ENCODE results near the gene TMC1. TPM values are rescaled to one million over a fixed set of nuclear protein-coding genes. Genes with fewer than 3 reads are reported as not detected.

TMC1 gene
- total and polyA plus RNA-seq, 2 of the 8 experiments (the other 6 are each of a cell fraction or from before 2014, with no cell fraction given), result 0.95 to 0.98 TPM

DNA sequence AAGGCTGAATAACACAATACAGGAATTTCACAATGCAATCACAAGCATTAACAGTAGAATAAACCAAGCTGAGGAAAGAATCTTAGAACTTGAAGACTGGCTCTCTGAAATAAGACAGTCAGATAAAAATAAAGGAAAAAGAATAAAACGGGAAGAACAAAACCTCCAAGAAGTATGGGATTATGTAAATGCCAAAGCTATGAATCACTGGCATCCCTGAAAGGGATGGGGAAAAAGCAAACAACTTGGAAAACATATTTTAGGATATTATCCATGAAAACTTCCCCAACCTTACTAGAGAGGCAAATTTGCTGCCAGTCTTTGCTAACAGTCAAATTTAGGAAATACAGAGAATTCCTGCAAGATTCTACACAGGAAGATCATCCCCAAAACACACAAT, 273.5 kb downstream of the TMC1 start:
- H4K91ac ChIP-seq (replicated peaks; ENCODE audit: insufficient read length, low read length), result no peak overlapping the region
- no peak overlapping the region for H3K9ac ChIP-seq (replicated peaks in 1 of 4; ENCODE audit: extremely low read depth in 1 of 4, low read depth in 3 of 4, low read length in 3 of 4)
- H2BK15ac ChIP-seq (ENCODE audit: low read length), result no peak overlapping the region
- no peak overlapping the region for H3K18ac ChIP-seq (ENCODE audit: extremely low read depth, low read length)
- no peaks in the 10 kb centered on the region for H4K20me1 ChIP-seq (replicated peaks in 1 of 2; ENCODE audit: control insufficient read depth in 1 of 2, insufficient read depth in 2 of 2, low read length in 2 of 2)
- no peak overlapping the region for H3K56ac ChIP-seq (replicated peaks; ENCODE audit: insufficient read length, low read depth, low read length)
- WGBS, 2 experiments (ENCODE audit: extremely low coverage in 1 of 2, insufficient coverage in 1 of 2, insufficient read length in 1 of 2, insufficient replicate concordance in 2 of 2, low coverage in 1 of 2, low lambda C conversion rate in 2 of 2, missing lambda C conversion rate in 1 of 2), result 86% methylated on average over 1 of the region's 1 CpG; no CpG with 5 or more reads in 1 of the 2 experiments
- no peak overlapping the region for H3K4me3 ChIP-seq (ENCODE audit: extremely low read depth in 1 of 4, insufficient read depth in 2 of 4, low read depth in 3 of 4, low read length in 4 of 4)
- DNase-seq (ENCODE audit: low read depth in 1 of 2, low spot score in 2 of 2) (no peak), FAIRE-seq (no peak)
- no peak overlapping the region for H2BK12ac ChIP-seq (ENCODE audit: low read depth, low read length)
- H3K36me3 ChIP-seq (ENCODE audit: control insufficient read depth in 2 of 4, insufficient read depth in 4 of 4, low read length in 3 of 4), result no peaks in the 10 kb centered on the region; a peak in 1 of 8 replicates
- no peak overlapping the region for H3K4me2 ChIP-seq (ENCODE audit: insufficient read depth in 1 of 2, low read depth in 2 of 2, low read length in 2 of 2)
- TF ChIP-seq CHD2 (IDR thresholded peaks at IDR 0.05; ENCODE audit: low read length) (no peak), BCL11A (IDR thresholded peaks at IDR 0.05; ENCODE audit: low read depth in 2 of 2, low read length in 2 of 2) (no peak), JUN (IDR thresholded peaks at IDR 0.05; ENCODE audit: low read depth, low read length) (no peak), ZNF274 (IDR thresholded peaks at IDR 0.05; ENCODE audit: borderline replicate concordance, extremely low read depth, low read length) (no peak), NANOG (IDR thresholded peaks at IDR 0.05; ENCODE audit: insufficient read depth, low read depth, low read length, poor library complexity, severe bottlenecking) (no peak), CBX5 (IDR thresholded peaks at IDR 0.05; ENCODE audit: low read depth, low read length) (no peak), USF2 (IDR thresholded peaks at IDR 0.05; ENCODE audit: low read length) (no peak), BACH1 (IDR thresholded peaks at IDR 0.05; ENCODE audit: low read length) (no peak), TBP (IDR thresholded peaks at IDR 0.05; ENCODE audit: low read depth, low read length) (no peak), CREB1 (IDR thresholded peaks at IDR 0.05) (no peak), GTF2F1 (IDR thresholded peaks at IDR 0.05; ENCODE audit: borderline replicate concordance, low read depth, low read length) (no peak), SP2 (IDR thresholded peaks at IDR 0.05; ENCODE audit: low read length) (no peak)
- TF ChIP-seq, protein P1, sequence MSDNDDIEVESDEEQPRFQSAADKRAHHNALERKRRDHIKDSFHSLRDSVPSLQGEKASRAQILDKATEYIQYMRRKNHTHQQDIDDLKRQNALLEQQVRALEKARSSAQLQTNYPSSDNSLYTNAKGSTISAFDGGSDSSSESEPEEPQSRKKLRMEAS (IDR thresholded peaks at IDR 0.05), result no peak
- ChIA-PET POLR2A (ENCODE audit: partially characterized antibody) (no interaction called here), CTCF (ENCODE audit: partially characterized antibody) (interaction anchor here (2.1 to 5.7 kb wide), 2 partner anchors 13 to 15 kb away, joined by 4 to 19 read pairs; no protein-coding TSS in a partner anchor)
- no peaks in the 10 kb centered on the region for H3K23me2 ChIP-seq (ENCODE audit: low read depth, low read length)
- H2AFZ ChIP-seq (ENCODE audit: low read length), result no peak overlapping the region
- no peak overlapping the region for H3K4ac ChIP-seq (replicated peaks; ENCODE audit: insufficient read length, low read depth, low read length)
- 0 out of 4 replicates have a peak, but pooled peaks cover 0 to 2% of the 10 kb centered on the region in 2 experiments for H3K9me3 ChIP-seq (ENCODE audit: insufficient read depth in 2 of 2, low read depth in 1 of 2, low read length in 1 of 2)
- no peaks in the 10 kb centered on the region for H3K79me2 ChIP-seq (ENCODE audit: control insufficient read depth in 1 of 2, insufficient read depth in 2 of 2, low read length in 2 of 2)
- no peak overlapping the region for H4K5ac ChIP-seq (ENCODE audit: insufficient read length, low read depth, low read length)
- no peaks in the 10 kb centered on the region for H3K4me1 ChIP-seq (replicated peaks in 1 of 4; ENCODE audit: control insufficient read depth in 3 of 4, insufficient read depth in 4 of 4, low read length in 3 of 4)
- H2BK120ac ChIP-seq (replicated peaks; ENCODE audit: low read depth, low read length), result no peak overlapping the region
- no peak overlapping the region for H2BK5ac ChIP-seq (ENCODE audit: low read depth, low read length)
- H3K27ac ChIP-seq (ENCODE audit: low read depth, low read length), result no peak overlapping the region
- H2BK20ac ChIP-seq (ENCODE audit: low read length), result no peak overlapping the region
- no peaks in the 10 kb centered on the region for H3K79me1 ChIP-seq (ENCODE audit: low read depth, low read length)
- no peak overlapping the region for H4K8ac ChIP-seq (ENCODE audit: extremely low read depth, insufficient read depth, low read length)
- no peak overlapping the region for H3K23ac ChIP-seq (ENCODE audit: insufficient read length)
- H2AK5ac ChIP-seq (ENCODE audit: low read depth, low read length), result no peak overlapping the region
- H3K14ac ChIP-seq (ENCODE audit: insufficient read length), result no peak overlapping the region
- no peaks in the 10 kb centered on the region for H3K27me3 ChIP-seq (replicated peaks in 1 of 4; ENCODE audit: control insufficient read depth in 3 of 4, extremely low read depth in 1 of 4, insufficient read depth in 3 of 4, low read length in 3 of 4)

Data from H1 (cell line).